ENCODE results near the gene RBBP9.
"Not testable (repeated sequence)": the region's sequence is repeated elsewhere in the genome, so short reads cannot be mapped to it uniquely, and the experiment has no call there.

The RBBP9 gene

GRCh38 chr20:18501672-18502071, 4.6 kb upstream of the RBBP9 start:
- DNase-seq = not testable (repeated sequence)

- no peak for DNase-seq
These were observed 578 bp upstream of the RBBP9 start for GRCh38 chr20:18497603-18498002.

- DNase-seq = no peak
These were observed 983 bp downstream of the RBBP9 start for GRCh38 chr20:18496042-18496441.

- no peak for DNase-seq
These were observed 8.7 kb downstream of the RBBP9 start for GRCh38 chr20:18488301-18488700.

GRCh38 chr20:18481596-18481995, 15.4 kb downstream of the RBBP9 start:
- no peak for DNase-seq

GRCh38 chr20:18477821-18478220, 19.2 kb downstream of the RBBP9 start:
- DNase-seq = no peak

- DNase-seq = no peak
These were observed 19.8 kb downstream of the RBBP9 start for GRCh38 chr20:18477218-18477617.

GRCh38 chr20:18466894-18467730, 29.9 kb downstream of the RBBP9 start, which contains the start of the genes DZANK1 and POLR3F:
Gene DZANK1 (minus strand): TSS chr20:18467030. CDS start chr20:18465358, 1,672 bp downstream.
Gene POLR3F (plus strand): TSS chr20:18467390. CDS start chr20:18467507, 117 bp downstream.
- DNase-seq = peak; percentile 87

GRCh38 chr20:18466574-18466893, 30.5 kb downstream of the RBBP9 start:
- DNase-seq = no peak

GRCh38 chr20:18465536-18466200, 31.4 kb downstream of the RBBP9 start:
- no peak for DNase-seq

- no peak for DNase-seq
These were observed 40.4 kb downstream of the RBBP9 start for GRCh38 chr20:18456600-18456999.

- peak; percentile 88 for DNase-seq
These were observed 53.1 kb downstream of the RBBP9 start for GRCh38 chr20:18443886-18444285.

- no peak for DNase-seq
These were observed 56.6 kb downstream of the RBBP9 start for GRCh38 chr20:18440403-18440802.

- DNase-seq = no peak
These were observed 60.2 kb downstream of the RBBP9 start for GRCh38 chr20:18436847-18437246.
